NCI-H128 (cell line): ENCODE results near the gene GRID1.

ENCODE experiments used
- DNase-seq: peaks from one replicate; lab custom pipeline; 2025; ENCODE audit not compliant: unreplicated experiment; lab: John Stamatoyannopoulos, UW

The GRID1 gene

GRCh38 chr10:85613391-85613790 lies 753.2 kb downstream of the GRID1 start:
- no peak for DNase-seq

GRCh38 chr10:85612833-85613232 lies 753.8 kb downstream of the GRID1 start:
- DNase-seq: no peak

- no peak for DNase-seq
Measured at GRCh38 chr10:85612378-85612775, 754.2 kb downstream of the GRID1 start.

GRCh38 chr10:85611746-85612377 lies 754.7 kb downstream of the GRID1 start:
- no peak for DNase-seq

- DNase-seq: no peak
Measured at GRCh38 chr10:85611093-85611740, 755.4 kb downstream of the GRID1 start.

GRCh38 chr10:85610381-85611092 lies 756.1 kb downstream of the GRID1 start:
- DNase-seq: no peak

GRCh38 chr10:85609509-85609908 lies 757.1 kb downstream of the GRID1 start:
- DNase-seq: no peak

- no peak for DNase-seq
Measured at GRCh38 chr10:85608706-85609105, 757.9 kb downstream of the GRID1 start.

- no peak for DNase-seq
Measured at GRCh38 chr10:85607043-85607695, 759.4 kb downstream of the GRID1 start.

GRCh38 chr10:85606401-85606800 lies 760.2 kb downstream of the GRID1 start:
- no peak for DNase-seq

GRCh38 chr10:85604884-85605283 lies 761.7 kb downstream of the GRID1 start:
- no peak for DNase-seq

GRCh38 chr10:85604136-85604725 lies 762.4 kb downstream of the GRID1 start:
- no peak for DNase-seq

GRCh38 chr10:85603151-85603940 lies 763.2 kb downstream of the GRID1 start:
- no peak for DNase-seq

GRCh38 chr10:85602713-85603112 lies 763.9 kb downstream of the GRID1 start:
- no peak for DNase-seq

- DNase-seq: no peak
Measured at GRCh38 chr10:85602306-85602705, 764.3 kb downstream of the GRID1 start.

GRCh38 chr10:85601526-85601925 lies 765.1 kb downstream of the GRID1 start:
- no peak for DNase-seq

GRCh38 chr10:85600744-85601081 lies 765.9 kb downstream of the GRID1 start:
- no peak for DNase-seq

- no peak for DNase-seq
Measured at GRCh38 chr10:85600026-85600743, 766.4 kb downstream of the GRID1 start.

- DNase-seq: no peak
Measured at GRCh38 chr10:85599081-85599480, 767.5 kb downstream of the GRID1 start.

GRCh38 chr10:85598646-85599045 lies 767.9 kb downstream of the GRID1 start:
- no peak for DNase-seq
